Liver (tissue), 9 donors: ENCODE data around the gene ADAM10. TPM values are rescaled to one million over a fixed set of nuclear protein-coding genes. Genes with fewer than 3 reads are reported as not detected.

Experiments used
- DNase-seq: peaks from one replicate; pipeline ENCODE4 v3.0.0-alpha.2; 2017; ENCODE audit warnings: low spot score
- H3K27ac ChIP-seq, 2 donors: one replicate each; pipeline ENCODE4 v1.7.0; 2013; ENCODE audit warnings: inconsistent platforms in 2 of 2, low read length in 2 of 2, control low read depth in 1 of 2, low read depth in 1 of 2, mild to moderate bottlenecking in 1 of 2
- H3K27me3 ChIP-seq, 4 donors: one replicate each; pipeline versions ENCODE4 v1.6.1 to v1.7.0; 2013; ENCODE audit warnings: low read length in 3 of 4, inconsistent platforms in 1 of 4, mild to moderate bottlenecking in 1 of 4, moderate library complexity in 1 of 4; ENCODE audit not compliant: control insufficient read depth in 4 of 4, insufficient read depth in 4 of 4
- H3K36me3 ChIP-seq, 4 donors: one replicate each; pipeline versions ENCODE4 v1.6.1 to v1.7.0; 2013; ENCODE audit warnings: low read length in 3 of 4, mild to moderate bottlenecking in 3 of 4, low read depth in 1 of 4, moderate library complexity in 1 of 4; ENCODE audit not compliant: control insufficient read depth in 4 of 4, insufficient read depth in 3 of 4
- H3K4me1 ChIP-seq, 4 donors: one replicate each; pipeline versions ENCODE4 v1.6.1 to v1.7.0; 2013; ENCODE audit warnings: low read length in 3 of 4, mild to moderate bottlenecking in 3 of 4, moderate library complexity in 1 of 4; ENCODE audit not compliant: control insufficient read depth in 4 of 4, insufficient read depth in 4 of 4
- H3K4me3 ChIP-seq, 3 donors: one replicate each; pipeline versions ENCODE4 v1.6.1 to v1.7.0; 2013; ENCODE audit warnings: low read length in 3 of 3, control low read depth in 1 of 3, low read depth in 1 of 3, mild to moderate bottlenecking in 1 of 3
- H3K9ac ChIP-seq, 2 donors: one replicate each; pipeline ENCODE4 v1.7.0; 2013; ENCODE audit warnings: low read length in 2 of 2, mild to moderate bottlenecking in 2 of 2, moderate library complexity in 2 of 2, control low read depth in 1 of 2, low read depth in 1 of 2
- H3K9me3 ChIP-seq, 4 donors: one replicate each; pipeline versions ENCODE4 v1.6.1 to v1.7.0; 2013; ENCODE audit warnings: low read length in 3 of 4; ENCODE audit not compliant: control insufficient read depth in 4 of 4
- HNF4A ChIP-seq, 2 donors: conservative IDR thresholded peaks; 2 replicates each; pipeline ENCODE4 v1.6.1; 2016; ENCODE audit warnings: antibody characterized with exemption in 2 of 2, mild to moderate bottlenecking in 2 of 2
- NR2F2 ChIP-seq: IDR thresholded peaks from 2 replicates; pipeline ENCODE4 v1.6.1; 2016; ENCODE audit warnings: antibody characterized with exemption
- RAD21 ChIP-seq, 2 donors: IDR thresholded peaks; 2 replicates each; pipeline ENCODE4 v1.6.1; 2016; ENCODE audit warnings: antibody characterized with exemption in 2 of 2, mild to moderate bottlenecking in 2 of 2
- RXRA ChIP-seq, 2 donors: IDR thresholded peaks; 2 replicates each; pipeline ENCODE4 v1.6.1; 2017 to 2018; ENCODE audit warnings: antibody characterized with exemption in 2 of 2, mild to moderate bottlenecking in 1 of 2
- SP1 ChIP-seq: IDR thresholded peaks from 2 replicates; pipeline ENCODE4 v1.6.1; 2018; ENCODE audit warnings: antibody characterized with exemption, mild to moderate bottlenecking
- WGBS: extraction: QIAGEN DNeasy Blood & Tissue Kit; methylation state at CpG from one replicate; pipeline ENCODE4 v1.1.7; 2013; 5-methylcytosine and 5-hydroxymethylcytosine counted together
- polyA plus RNA-seq, 2 donors: library from polyadenylated mRNA; stranded (reverse) in 1 of 2; unstranded in 1 of 2; fragments of 200-250 nt in 1 of 2; fragments of >200 nt in 1 of 2; fragmentation: Nextera tagmentation in 1 of 2; extraction: Ambion mirVana in 1 of 2; gene quantifications; one replicate each; pipeline versions ENCODE4 v1.2.1 to v1.2.3, GENCODE V29; 2013 to 2015
- total RNA-seq, 2 donors: library from RNA; depleted of rRNA; stranded (reverse); fragments of >200 nt; gene quantifications; one replicate each; pipeline ENCODE4 v1.2.3, GENCODE V29; 2014
- TF ChIP-seq, protein P1 (sequence below): IDR thresholded peaks from 2 replicates; pipeline ENCODE4 v1.6.1; 2016; ENCODE audit warnings: antibody characterized with exemption
- TF ChIP-seq, protein P2 (sequence below): IDR thresholded peaks from 2 replicates; pipeline ENCODE4 v1.6.1; 2016; ENCODE audit warnings: antibody characterized with exemption, mild to moderate bottlenecking
- TF ChIP-seq, protein P3 (sequence below): IDR thresholded peaks from 2 replicates; pipeline ENCODE4 v1.6.1; 2016; ENCODE audit warnings: antibody characterized with exemption
- TF ChIP-seq, protein P4 (sequence below): fragments of 150-350 bp; IDR thresholded peaks from 2 replicates; pipeline ENCODE4 v1.5.1; 2017; ENCODE audit warnings: improper control_type of control experiment, low read depth, low read length; ENCODE audit not compliant: missing input control
- donor health status: healthy.
- donor health status: healthy.
- donor health status: healthy.
- donor health status: healthy.
- donor health status: healthy.

ADAM10 gene
- total and polyA plus RNA-seq, 4 donors, result 12.6 to 55.6 (median 34.6) TPM

DNA sequence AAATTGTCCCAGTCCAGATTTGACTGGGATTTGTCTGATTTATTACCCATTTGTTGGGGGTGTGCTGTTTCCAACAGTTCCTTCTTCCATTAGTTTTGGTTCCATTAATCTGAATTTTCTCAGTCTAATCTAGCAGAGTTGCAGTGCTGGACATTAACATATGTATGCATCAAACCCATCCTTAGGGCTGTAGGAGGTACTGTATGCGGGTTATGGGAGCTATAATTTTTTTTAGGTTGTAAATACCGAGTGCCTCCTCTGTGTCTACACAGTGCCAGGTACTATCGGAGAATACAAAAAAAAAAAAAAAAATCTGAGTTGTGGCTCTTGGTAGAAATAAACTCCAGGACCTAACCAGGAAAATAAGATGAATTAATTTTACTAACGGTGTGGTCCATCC lies 183.9 kb downstream of the ADAM10 start (continued):
- TF ChIP-seq, protein P1, sequence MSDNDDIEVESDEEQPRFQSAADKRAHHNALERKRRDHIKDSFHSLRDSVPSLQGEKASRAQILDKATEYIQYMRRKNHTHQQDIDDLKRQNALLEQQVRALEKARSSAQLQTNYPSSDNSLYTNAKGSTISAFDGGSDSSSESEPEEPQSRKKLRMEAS, result no peak
- TF ChIP-seq, protein P2, sequence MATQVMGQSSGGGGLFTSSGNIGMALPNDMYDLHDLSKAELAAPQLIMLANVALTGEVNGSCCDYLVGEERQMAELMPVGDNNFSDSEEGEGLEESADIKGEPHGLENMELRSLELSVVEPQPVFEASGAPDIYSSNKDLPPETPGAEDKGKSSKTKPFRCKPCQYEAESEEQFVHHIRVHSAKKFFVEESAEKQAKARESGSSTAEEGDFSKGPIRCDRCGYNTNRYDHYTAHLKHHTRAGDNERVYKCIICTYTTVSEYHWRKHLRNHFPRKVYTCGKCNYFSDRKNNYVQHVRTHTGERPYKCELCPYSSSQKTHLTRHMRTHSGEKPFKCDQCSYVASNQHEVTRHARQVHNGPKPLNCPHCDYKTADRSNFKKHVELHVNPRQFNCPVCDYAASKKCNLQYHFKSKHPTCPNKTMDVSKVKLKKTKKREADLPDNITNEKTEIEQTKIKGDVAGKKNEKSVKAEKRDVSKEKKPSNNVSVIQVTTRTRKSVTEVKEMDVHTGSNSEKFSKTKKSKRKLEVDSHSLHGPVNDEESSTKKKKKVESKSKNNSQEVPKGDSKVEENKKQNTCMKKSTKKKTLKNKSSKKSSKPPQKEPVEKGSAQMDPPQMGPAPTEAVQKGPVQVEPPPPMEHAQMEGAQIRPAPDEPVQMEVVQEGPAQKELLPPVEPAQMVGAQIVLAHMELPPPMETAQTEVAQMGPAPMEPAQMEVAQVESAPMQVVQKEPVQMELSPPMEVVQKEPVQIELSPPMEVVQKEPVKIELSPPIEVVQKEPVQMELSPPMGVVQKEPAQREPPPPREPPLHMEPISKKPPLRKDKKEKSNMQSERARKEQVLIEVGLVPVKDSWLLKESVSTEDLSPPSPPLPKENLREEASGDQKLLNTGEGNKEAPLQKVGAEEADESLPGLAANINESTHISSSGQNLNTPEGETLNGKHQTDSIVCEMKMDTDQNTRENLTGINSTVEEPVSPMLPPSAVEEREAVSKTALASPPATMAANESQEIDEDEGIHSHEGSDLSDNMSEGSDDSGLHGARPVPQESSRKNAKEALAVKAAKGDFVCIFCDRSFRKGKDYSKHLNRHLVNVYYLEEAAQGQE, result no peak
- TF ChIP-seq RXRA (IDR thresholded peaks at IDR 0.05), result no peak

DNA sequence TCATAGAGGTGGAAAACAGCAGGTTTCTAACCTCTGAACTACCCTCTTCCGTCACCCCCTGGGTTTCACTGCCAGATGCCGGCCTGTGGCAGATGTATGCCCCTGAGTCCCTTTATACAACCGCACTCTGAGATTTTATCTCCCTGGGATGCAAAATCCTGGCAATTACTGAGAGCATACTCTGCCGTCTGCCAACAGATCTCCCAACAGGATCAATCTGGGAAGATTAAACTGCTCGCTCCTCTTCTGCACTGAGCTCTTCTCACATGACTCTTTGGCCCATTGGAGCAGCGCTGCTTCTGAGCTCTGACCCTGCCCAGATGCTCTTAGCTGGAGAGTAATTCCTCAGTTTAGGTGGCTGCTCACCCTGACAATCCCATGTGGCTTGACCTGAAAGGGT lies 184.5 kb downstream of the ADAM10 start:
- H3K4me1 ChIP-seq, result no peaks in the 10 kb centered on the region
- H3K9ac ChIP-seq, result no peak overlapping the region
- H3K36me3 ChIP-seq, result peaks cover 1 to 13% (median 10%) of the 10 kb centered on the region in 4 donors
- TF ChIP-seq NR2F2 (no peak), HNF4A (conservative IDR thresholded peaks at IDR 0.05) (no peak), RAD21 (IDR thresholded peaks at IDR 0.05) (no peak), SP1 (no peak)
- TF ChIP-seq, protein P3, sequence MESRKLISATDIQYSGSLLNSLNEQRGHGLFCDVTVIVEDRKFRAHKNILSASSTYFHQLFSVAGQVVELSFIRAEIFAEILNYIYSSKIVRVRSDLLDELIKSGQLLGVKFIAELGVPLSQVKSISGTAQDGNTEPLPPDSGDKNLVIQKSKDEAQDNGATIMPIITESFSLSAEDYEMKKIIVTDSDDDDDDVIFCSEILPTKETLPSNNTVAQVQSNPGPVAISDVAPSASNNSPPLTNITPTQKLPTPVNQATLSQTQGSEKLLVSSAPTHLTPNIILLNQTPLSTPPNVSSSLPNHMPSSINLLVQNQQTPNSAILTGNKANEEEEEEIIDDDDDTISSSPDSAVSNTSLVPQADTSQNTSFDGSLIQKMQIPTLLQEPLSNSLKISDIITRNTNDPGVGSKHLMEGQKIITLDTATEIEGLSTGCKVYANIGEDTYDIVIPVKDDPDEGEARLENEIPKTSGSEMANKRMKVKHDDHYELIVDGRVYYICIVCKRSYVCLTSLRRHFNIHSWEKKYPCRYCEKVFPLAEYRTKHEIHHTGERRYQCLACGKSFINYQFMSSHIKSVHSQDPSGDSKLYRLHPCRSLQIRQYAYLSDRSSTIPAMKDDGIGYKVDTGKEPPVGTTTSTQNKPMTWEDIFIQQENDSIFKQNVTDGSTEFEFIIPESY, result no peak
- TF ChIP-seq, protein P2, result no peak
- TF ChIP-seq, protein P4, sequence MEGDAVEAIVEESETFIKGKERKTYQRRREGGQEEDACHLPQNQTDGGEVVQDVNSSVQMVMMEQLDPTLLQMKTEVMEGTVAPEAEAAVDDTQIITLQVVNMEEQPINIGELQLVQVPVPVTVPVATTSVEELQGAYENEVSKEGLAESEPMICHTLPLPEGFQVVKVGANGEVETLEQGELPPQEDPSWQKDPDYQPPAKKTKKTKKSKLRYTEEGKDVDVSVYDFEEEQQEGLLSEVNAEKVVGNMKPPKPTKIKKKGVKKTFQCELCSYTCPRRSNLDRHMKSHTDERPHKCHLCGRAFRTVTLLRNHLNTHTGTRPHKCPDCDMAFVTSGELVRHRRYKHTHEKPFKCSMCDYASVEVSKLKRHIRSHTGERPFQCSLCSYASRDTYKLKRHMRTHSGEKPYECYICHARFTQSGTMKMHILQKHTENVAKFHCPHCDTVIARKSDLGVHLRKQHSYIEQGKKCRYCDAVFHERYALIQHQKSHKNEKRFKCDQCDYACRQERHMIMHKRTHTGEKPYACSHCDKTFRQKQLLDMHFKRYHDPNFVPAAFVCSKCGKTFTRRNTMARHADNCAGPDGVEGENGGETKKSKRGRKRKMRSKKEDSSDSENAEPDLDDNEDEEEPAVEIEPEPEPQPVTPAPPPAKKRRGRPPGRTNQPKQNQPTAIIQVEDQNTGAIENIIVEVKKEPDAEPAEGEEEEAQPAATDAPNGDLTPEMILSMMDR, result no peak
- H3K27ac ChIP-seq, result no peak overlapping the region
- H3K4me3 ChIP-seq, result no peak overlapping the region
- no peaks in the 10 kb centered on the region for H3K27me3 ChIP-seq
- no peak for DNase-seq
- H3K9me3 ChIP-seq, result no peaks in the 10 kb centered on the region
- 77% methylated on average over 6 of the region's 6 CpGs for WGBS
